GM12865 (cell line): ENCODE data around the gene KIF1C.
A peak's percentile ranks its signal among the peaks of the same experiment; 100 is the strongest.

Experiments
- DNase-seq: peaks from one replicate; pipeline ENCODE4 v3.0.0; 2010; ENCODE audit warnings: low read depth
- H3K4me3 ChIP-seq: 2 replicates; pipeline ENCODE4 v1.5.1; 2011; ENCODE audit warnings: mild to moderate bottlenecking, low read depth, low read length, control low read depth
- TF ChIP-seq, protein P1 (sequence below): IDR thresholded peaks from 2 replicates; pipeline ENCODE4 v1.5.1; 2011; ENCODE audit warnings: low read length, control low read depth, low read depth, inconsistent platforms; ENCODE audit not compliant: insufficient read depth; ENCODE audit errors: missing control alignments

Gene KIF1C

DNA sequence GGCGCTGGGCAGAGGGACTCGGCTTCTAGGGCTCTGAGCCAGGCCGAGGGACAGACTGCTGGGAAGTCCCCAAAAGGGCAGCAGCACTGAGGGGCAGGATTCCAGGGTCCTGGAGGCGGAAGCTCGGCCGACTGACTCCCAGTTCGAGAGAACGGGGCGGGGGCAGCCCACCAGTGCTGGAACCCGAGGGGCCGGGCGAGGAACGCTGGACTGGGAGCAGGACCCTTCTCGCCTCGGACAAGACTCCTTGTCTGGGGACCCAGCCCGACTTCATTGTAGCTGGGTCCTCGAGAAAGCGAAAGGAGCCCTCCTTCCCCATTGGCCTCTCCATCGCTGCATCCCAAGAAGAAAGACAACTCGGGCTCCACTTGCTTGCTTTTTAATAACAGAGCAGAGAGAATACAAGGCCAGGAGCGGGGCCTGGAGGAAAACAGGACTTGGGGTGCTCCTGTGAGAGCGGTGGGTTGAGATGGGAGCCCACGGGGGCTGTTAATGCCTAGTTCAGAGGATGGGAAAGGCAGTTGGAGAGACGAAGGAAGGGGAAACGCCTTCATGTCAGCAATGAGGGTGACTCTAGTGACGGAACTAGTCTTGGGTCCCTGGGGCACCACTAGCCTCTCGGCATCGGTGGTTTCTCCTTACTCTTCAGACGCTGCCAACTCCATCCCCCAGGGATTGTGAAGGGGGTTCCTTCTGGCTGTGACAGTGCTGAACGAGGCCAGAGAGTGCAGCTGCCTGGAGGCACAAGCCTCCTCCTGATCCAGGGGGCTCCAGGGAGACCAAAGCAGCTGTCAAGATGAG is 9.8 kb upstream of the KIF1C start:
- peak overlapping the region; percentile 66 for H3K4me3 ChIP-seq
- DNase-seq: peak; percentile 36
- TF ChIP-seq, protein P1, sequence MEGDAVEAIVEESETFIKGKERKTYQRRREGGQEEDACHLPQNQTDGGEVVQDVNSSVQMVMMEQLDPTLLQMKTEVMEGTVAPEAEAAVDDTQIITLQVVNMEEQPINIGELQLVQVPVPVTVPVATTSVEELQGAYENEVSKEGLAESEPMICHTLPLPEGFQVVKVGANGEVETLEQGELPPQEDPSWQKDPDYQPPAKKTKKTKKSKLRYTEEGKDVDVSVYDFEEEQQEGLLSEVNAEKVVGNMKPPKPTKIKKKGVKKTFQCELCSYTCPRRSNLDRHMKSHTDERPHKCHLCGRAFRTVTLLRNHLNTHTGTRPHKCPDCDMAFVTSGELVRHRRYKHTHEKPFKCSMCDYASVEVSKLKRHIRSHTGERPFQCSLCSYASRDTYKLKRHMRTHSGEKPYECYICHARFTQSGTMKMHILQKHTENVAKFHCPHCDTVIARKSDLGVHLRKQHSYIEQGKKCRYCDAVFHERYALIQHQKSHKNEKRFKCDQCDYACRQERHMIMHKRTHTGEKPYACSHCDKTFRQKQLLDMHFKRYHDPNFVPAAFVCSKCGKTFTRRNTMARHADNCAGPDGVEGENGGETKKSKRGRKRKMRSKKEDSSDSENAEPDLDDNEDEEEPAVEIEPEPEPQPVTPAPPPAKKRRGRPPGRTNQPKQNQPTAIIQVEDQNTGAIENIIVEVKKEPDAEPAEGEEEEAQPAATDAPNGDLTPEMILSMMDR: no peak

DNA sequence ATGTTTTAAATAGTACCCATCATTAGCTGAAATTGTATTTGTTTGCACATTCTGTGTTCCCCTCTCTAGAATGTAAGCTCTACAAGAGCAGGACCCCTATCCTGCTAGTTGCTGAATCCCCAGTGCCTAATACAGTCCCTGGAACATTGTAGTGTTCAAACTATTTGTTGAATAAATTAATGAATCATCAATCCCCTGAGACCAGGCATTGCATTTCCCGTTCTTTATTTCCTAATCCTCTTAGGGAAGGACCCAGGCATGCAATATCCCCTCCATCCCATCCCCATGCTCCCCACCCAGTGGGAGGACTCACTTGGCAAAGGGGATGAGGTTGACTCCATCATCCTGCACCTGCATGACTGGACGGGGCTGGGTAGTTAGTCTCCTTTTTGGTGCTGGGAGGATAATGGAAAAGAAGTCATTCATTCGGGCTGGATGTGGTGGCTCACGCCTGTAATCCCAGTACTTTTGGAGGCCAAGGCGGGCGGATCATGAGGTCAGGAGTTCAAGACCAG is 3.6 kb upstream of the KIF1C start:
- no peak for DNase-seq
- TF ChIP-seq, protein P1: no peak
- H3K4me3 ChIP-seq: no peak overlapping the region

DNA sequence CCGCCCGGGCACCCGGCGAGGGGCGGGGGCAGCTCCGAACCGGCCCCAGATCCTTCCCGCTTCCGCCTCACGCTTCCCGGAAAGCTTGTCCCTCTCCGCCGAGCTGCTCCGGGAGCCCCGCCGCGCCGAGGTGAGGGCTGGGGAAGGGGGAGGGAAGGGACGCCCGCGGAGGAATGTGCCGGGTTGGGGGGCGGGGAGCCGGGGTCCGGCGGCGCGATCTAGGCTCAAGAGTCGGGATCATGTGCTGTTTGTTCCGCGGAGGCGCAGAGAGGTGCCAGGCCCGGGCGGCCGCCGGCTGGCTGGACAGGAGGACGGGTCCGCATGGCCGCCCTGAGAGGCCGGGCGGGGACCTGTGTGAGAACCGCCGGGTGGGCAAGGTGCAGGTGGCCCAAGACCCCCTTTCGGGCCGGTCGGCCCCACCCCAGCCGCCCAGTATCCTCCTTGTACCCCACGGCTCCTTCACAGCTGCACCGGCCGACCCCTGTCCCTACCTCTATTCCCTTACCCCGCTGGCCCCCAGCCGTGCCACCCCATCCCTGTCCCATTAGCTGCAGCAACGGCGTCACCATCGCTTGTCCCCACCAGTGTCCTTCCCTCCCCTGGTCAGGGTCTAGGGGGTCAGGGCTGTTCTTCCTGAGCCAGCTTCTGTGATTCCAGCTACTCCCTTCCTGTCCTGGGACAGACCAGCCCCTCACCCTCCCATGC is 429 bp downstream of the KIF1C start:
- TF ChIP-seq, protein P1: no peak
- DNase-seq: no peak
- peak overlapping the region; percentile 88 for H3K4me3 ChIP-seq

DNA sequence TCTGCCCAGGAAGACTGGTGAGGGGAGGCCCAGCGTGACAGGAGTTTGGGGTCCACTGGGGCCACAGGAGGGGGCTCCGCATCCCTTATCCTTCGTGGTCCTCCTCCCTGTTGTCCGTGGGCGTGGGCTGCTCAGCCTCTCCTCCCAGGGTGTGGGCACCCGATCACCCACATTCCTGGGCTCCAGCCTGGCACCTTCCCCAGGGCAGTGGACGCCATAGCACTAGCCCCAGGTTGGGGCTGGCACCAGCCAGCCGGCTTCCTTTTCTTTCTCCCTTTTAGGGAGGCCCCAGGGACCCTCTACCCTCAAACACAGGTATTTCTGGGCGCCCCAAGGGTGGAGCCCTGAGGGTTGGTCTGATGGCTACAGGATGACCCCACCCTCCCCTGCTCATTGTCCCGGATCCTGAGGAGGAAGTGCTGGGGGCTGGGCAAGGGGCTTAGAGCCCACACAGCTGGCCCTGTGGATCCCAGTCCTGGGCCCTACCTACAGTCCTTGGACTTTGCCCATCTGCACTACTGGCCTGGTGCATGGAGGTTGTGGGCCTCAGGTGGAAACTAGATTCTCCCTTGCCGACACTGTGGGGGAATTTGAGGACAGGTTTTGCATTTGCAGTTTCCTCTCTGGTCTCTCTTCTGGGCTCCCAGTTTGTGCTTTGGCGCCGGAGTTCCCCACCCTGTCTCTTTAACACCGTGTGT is 1.1 kb downstream of the KIF1C start:
- peak; percentile 56 for DNase-seq
- peak overlapping the region; percentile 88 for H3K4me3 ChIP-seq
- TF ChIP-seq, protein P1: no peak

DNA sequence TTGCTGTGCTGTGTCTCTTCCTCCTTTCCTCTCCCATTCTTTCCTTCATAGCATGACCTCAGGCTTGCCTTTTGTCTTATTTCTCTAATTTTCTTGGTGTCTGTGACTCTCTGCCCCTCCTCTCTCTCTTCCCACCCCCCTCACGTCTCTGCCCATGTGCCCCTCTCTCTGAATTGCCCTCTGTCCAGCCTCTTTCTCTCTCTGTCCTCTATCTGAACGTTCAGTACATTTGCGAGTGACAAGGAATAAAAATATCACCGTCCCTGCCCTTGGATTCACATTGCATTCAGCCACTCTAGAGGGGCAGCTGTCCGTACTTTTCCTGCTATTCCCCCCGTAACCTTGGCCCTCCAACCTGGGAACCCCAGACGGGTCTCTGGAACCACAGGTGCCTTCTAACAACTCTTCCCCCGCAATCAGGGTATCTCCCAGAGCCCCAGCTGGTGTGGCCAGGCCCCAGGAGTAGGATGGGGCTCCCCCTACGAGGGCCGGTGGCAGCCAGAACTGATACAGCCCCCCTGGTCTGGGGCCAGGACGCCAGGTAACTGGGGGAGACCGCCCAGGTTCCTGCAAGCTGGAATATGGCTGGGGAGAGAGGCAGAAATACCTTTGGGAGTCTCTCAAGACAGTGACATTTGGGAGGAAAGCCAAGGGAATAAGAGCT is 1.8 kb downstream of the KIF1C start:
- DNase-seq: no peak
- TF ChIP-seq, protein P1: no peak
- peak overlapping the region; percentile 88 for H3K4me3 ChIP-seq

DNA sequence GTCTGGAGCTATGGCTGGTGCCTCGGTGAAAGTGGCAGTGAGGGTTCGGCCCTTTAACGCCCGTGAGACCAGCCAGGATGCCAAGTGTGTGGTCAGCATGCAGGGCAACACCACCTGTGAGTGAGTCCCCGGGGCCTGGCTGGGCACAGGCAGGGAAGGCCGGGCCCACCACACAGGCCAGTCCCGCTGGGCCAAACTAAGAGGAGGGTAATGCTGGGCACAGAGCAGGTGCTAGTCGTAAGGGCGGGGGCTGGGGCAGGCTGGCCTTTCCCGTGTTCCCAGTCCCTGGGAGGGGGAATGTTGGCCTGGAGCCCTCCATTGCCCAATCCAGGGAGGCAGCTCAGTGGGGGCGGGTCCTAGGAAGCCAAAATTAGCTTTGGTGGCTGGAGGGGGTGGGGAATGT is 2.5 kb downstream of the KIF1C start:
- TF ChIP-seq, protein P1: no peak
- no peak for DNase-seq
- no peak overlapping the region for H3K4me3 ChIP-seq
